ENCODE measurements around the gene UNC45B. TPM values are rescaled to one million over a fixed set of nuclear protein-coding genes. Genes with fewer than 3 reads are reported as not detected.

UNC45B gene
- total and polyA plus RNA-seq, 2 of the 4 experiments (the other 2 are of a cell fraction) = not detected

DNA sequence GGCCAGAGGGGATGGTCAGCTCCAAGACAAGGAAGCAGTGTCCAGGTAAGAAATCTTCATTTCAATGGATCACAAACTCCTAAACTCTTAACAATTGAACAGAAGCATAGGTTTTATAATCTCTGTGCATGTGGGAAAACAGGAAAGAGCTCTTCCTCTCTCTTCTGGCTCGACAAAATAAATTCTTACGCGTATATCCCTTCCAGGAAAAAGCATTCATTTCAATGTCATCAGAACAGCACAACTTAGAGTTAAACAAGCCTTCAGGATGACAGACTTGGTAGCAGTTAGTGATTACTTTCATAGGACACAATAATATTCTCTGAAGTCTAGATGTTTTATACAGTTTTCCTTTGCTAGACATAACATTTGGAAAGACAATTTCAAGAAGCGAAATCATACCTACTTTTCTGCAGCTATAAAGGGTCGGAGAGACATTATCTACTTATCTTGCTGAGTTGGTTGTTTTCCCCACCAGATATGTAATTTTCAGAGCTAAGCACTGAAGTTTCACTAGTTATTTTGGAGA lies 65.9 kb downstream of the UNC45B start:
- Histone ChIP-seq H3K18ac (ENCODE audit: low read depth, low read length) (no peak overlapping the region), H4K8ac (ENCODE audit: low read depth in 2 of 2, low read length in 2 of 2) (no peak overlapping the region), H3K9me1 (ENCODE audit: insufficient read depth, low read length) (no peaks in the 10 kb centered on the region), H3K4me1 (ENCODE audit: control insufficient read depth, insufficient read depth, low read length) (no peaks in the 10 kb centered on the region), H2BK120ac (ENCODE audit: low read depth, low read length) (no peak overlapping the region), H3K4me2 (ENCODE audit: low read depth, low read length) (no peak overlapping the region), H3K27ac (ENCODE audit: insufficient read depth, low read length) (no peak overlapping the region), H3K27me3 (ENCODE audit: control insufficient read depth, insufficient read depth, low read length) (peaks cover 7% of the 10 kb centered on the region), H2AK5ac (ENCODE audit: low read depth, low read length) (no peak overlapping the region), H3K56ac (ENCODE audit: extremely low read depth, insufficient read depth, low read length) (no peak overlapping the region), H2AK9ac (replicated peaks; ENCODE audit: low read depth, low read length, poor library complexity) (no peak overlapping the region), H4K20me1 (ENCODE audit: insufficient read depth, low read length) (no peaks in the 10 kb centered on the region), H3K4me3 (ENCODE audit: insufficient read depth, low read depth, low read length) (no peak overlapping the region), H3K9me3 (ENCODE audit: control insufficient read depth, insufficient read depth, low read length) (no peaks in the 10 kb centered on the region), H3K9ac (ENCODE audit: low read depth, low read length) (no peak overlapping the region), H3K23ac (ENCODE audit: low read depth, low read length) (no peak overlapping the region), H2BK5ac (ENCODE audit: low read depth, low read length, poor library complexity, severe bottlenecking) (no peak overlapping the region), H4K91ac (ENCODE audit: insufficient read depth, low read depth, low read length) (no peak overlapping the region), H2AFZ (replicated peaks; ENCODE audit: low read length, poor library complexity) (no peak overlapping the region), H4K5ac (ENCODE audit: low read depth, low read length) (no peak overlapping the region), H2BK20ac (ENCODE audit: low read depth, low read length) (no peak overlapping the region), H3K79me1 (ENCODE audit: low read depth in 1 of 2, low read length in 2 of 2) (no peaks in the 10 kb centered on the region), H2BK15ac (ENCODE audit: low read depth, low read length) (no peak overlapping the region), H3K36me3 (ENCODE audit: control insufficient read depth, insufficient read depth, low read length) (no peaks in the 10 kb centered on the region), H3K14ac (replicated peaks; ENCODE audit: low read depth, low read length) (no peak overlapping the region), H3K4ac (ENCODE audit: low read depth, low read length) (no peak overlapping the region)
- WGBS, 2 experiments (ENCODE audit: extremely low coverage in 2 of 2, insufficient read length in 1 of 2) = no CpG with 5 or more reads among the region's 5 CpGs
- no TSS peak for BruUV-seq (replicated peaks)
- TF ChIP-seq RAD21 (IDR thresholded peaks at IDR 0.05; ENCODE audit: low read length) (no peak), SMC3 (IDR thresholded peaks at IDR 0.05; ENCODE audit: low read depth, low read length) (no peak), MAZ (IDR thresholded peaks at IDR 0.05; ENCODE audit: borderline replicate concordance, low read depth, low read length) (no peak), POLR2A (IDR thresholded peaks at IDR 0.05; ENCODE audit: low read depth, low read length) (no peak), NFE2L2 (IDR thresholded peaks at IDR 0.05; ENCODE audit: low read depth, low read length) (no peak), FOS (IDR thresholded peaks at IDR 0.05; ENCODE audit: low read depth, low read length) (no peak), MXI1 (IDR thresholded peaks at IDR 0.05; ENCODE audit: borderline replicate concordance, low read depth, low read length) (no peak), USF2 (IDR thresholded peaks at IDR 0.05; ENCODE audit: low read depth, low read length) (no peak), ELK1 (IDR thresholded peaks at IDR 0.05; ENCODE audit: borderline replicate concordance, low read depth, low read length) (no peak), MAFK (IDR thresholded peaks at IDR 0.05; ENCODE audit: low read depth, low read length) (no peak), RCOR1 (IDR thresholded peaks at IDR 0.05; ENCODE audit: insufficient replicate concordance, low read length) (no peak), RFX5 (IDR thresholded peaks at IDR 0.05; ENCODE audit: low read depth, low read length) (no peak), CHD1 (IDR thresholded peaks at IDR 0.05; ENCODE audit: low read depth, low read length) (no peak), CEBPB (IDR thresholded peaks at IDR 0.05; ENCODE audit: low read depth, low read length) (no peak), BHLHE40 (IDR thresholded peaks at IDR 0.05; ENCODE audit: low read depth, low read length) (no peak)
- TF ChIP-seq, protein P1, sequence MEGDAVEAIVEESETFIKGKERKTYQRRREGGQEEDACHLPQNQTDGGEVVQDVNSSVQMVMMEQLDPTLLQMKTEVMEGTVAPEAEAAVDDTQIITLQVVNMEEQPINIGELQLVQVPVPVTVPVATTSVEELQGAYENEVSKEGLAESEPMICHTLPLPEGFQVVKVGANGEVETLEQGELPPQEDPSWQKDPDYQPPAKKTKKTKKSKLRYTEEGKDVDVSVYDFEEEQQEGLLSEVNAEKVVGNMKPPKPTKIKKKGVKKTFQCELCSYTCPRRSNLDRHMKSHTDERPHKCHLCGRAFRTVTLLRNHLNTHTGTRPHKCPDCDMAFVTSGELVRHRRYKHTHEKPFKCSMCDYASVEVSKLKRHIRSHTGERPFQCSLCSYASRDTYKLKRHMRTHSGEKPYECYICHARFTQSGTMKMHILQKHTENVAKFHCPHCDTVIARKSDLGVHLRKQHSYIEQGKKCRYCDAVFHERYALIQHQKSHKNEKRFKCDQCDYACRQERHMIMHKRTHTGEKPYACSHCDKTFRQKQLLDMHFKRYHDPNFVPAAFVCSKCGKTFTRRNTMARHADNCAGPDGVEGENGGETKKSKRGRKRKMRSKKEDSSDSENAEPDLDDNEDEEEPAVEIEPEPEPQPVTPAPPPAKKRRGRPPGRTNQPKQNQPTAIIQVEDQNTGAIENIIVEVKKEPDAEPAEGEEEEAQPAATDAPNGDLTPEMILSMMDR (conservative IDR thresholded peaks at IDR 0.05; ENCODE audit: low read depth, low read length) = no peak
- DNase-seq (no peak), ATAC-seq (ENCODE audit: low read depth) (no peak)
- ChIA-PET CTCF (no interaction called here), POLR2A (ENCODE audit: unreplicated experiment) (no interaction called here)
- intact Hi-C loops (cut with micrococcal nuclease) = no loop called here
- dilution Hi-C loops (cut with HindIII; ENCODE audit: low sequenced_read_pairs, unreplicated experiment) = no loop called here
- in situ Hi-C loops (cut with MboI; ENCODE audit: low sequenced_read_pairs) = no loop called here

All from IMR-90 (cell line).